ENCODE results near the gene ARMC7. TPM values are rescaled to one million over a fixed set of nuclear protein-coding genes. Genes with fewer than 3 reads are reported as not detected.

The ARMC7 gene
- total and polyA plus RNA-seq, 11 donors = 3.9 to 7.9 (median 5.2) TPM

DNA sequence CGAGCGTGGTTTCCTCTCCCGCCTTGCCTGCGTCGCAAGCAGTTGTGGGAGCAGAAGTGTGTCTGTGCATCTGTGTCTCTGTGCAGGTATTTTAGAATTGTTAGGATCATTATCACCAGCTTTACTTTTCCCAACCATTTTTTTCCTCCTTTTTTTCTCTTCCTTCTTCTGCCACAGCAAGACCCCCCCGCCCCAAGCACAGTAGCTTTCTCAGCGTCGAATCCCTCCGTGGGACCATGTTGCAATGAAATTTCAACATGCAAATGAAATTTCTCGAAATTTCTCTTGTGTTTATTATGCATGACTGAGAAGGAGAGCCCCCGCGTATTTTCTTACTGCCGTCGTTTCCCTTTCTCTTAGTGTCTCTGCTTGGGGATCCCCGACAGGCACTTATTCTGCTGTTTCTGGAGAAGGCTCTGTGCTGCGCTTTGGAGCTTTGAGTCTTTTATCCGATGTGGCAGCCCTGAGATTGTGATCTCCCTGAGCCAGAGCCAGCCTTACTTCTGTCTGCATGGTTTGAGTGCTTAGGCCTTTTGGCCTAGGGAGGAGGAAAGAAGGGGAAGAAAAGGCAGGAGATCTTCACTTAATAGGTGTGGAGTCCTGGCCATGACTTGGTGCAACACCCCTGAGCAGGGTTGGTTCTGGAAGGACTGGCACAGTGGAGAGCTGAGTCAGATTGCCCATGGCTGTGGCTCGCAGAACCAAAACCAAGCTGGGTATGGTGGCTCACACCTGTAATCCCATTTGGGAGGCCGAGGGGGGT, 5.0 kb downstream of the ARMC7 start:
- TF ChIP-seq, protein P1, sequence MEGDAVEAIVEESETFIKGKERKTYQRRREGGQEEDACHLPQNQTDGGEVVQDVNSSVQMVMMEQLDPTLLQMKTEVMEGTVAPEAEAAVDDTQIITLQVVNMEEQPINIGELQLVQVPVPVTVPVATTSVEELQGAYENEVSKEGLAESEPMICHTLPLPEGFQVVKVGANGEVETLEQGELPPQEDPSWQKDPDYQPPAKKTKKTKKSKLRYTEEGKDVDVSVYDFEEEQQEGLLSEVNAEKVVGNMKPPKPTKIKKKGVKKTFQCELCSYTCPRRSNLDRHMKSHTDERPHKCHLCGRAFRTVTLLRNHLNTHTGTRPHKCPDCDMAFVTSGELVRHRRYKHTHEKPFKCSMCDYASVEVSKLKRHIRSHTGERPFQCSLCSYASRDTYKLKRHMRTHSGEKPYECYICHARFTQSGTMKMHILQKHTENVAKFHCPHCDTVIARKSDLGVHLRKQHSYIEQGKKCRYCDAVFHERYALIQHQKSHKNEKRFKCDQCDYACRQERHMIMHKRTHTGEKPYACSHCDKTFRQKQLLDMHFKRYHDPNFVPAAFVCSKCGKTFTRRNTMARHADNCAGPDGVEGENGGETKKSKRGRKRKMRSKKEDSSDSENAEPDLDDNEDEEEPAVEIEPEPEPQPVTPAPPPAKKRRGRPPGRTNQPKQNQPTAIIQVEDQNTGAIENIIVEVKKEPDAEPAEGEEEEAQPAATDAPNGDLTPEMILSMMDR (IDR thresholded peaks at IDR 0.05) = no peak
- TF ChIP-seq POLR2A (IDR thresholded peaks at IDR 0.05) = no peak
- peaks cover 0 to 10% (median 0%) of the 10 kb centered on the region in 9 donors for H3K36me3 ChIP-seq
- intact Hi-C loops (cut with DNase I) = loop anchor here (1.0 to 10.0 kb wide), 15 partner anchors 16 to 300 kb away; partner anchors contain the start of genes NT5C (in 2 of the 10), NUP85 (in 2 of the 10), GRB2 (in 1 of the 10) and SUMO2 (in 1 of the 10)
- peak overlapping the region; percentile 14 to 69 (median 56) for H3K4me3 ChIP-seq
- H3K9me3 ChIP-seq = no peaks in the 10 kb centered on the region
- H3K4me1 ChIP-seq = peaks cover 0 to 45% (median 26%) of the 10 kb centered on the region in 12 donors
- peak overlapping the region; percentile 55 to 93 (median 88) for H3K27ac ChIP-seq
- H3K27me3 ChIP-seq = no peaks in the 10 kb centered on the region
- ATAC-seq (no peak), DNase-seq (no peak)
- WGBS, 4 donors = 38 to 54% (median 45%) methylated on average over 19 of the region's 19 CpGs

DNA sequence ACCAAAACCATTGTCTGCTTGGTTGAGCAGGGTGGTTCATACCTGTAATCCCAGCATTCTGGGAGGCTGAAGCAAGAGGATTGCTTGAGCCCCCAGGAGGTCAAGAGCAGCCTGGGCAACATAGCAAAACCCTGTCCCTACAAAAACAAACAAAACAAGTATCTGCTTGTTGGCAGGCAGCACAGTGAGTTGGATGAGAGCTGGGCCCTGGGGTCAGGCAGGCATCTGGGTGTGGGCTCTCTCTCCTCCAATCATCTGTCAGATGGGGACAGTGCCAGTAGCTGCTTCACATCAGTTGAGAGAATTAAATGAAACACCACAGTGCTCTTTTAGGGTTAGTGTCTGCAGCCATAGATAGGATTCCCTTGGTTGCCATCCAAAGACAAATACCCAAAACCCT, 5.8 kb downstream of the ARMC7 start:
- ATAC-seq (no peak), DNase-seq (no peak)
- no peak for TF ChIP-seq POLR2A (IDR thresholded peaks at IDR 0.05)
- TF ChIP-seq, protein P1 (IDR thresholded peaks at IDR 0.05) = no peak
- peaks cover 0 to 43% (median 23%) of the 10 kb centered on the region in 12 donors for H3K4me1 ChIP-seq
- peaks cover 0 to 11% (median 3%) of the 10 kb centered on the region in 9 donors for H3K36me3 ChIP-seq
- intact Hi-C loops (cut with DNase I) = loop anchor here in 6 of 10 donors (2.0 to 10.0 kb wide), 8 partner anchors 15 to 299 kb away; partner anchors contain the start of genes NT5C (in 1 of the 6) and NUP85 (in 1 of the 6)
- H3K4me3 ChIP-seq = no peak overlapping the region
- peak overlapping the region in 2 of 12 donors; percentile 89 to 93 for H3K27ac ChIP-seq
- H3K9me3 ChIP-seq = no peaks in the 10 kb centered on the region
- no peaks in the 10 kb centered on the region for H3K27me3 ChIP-seq

DNA sequence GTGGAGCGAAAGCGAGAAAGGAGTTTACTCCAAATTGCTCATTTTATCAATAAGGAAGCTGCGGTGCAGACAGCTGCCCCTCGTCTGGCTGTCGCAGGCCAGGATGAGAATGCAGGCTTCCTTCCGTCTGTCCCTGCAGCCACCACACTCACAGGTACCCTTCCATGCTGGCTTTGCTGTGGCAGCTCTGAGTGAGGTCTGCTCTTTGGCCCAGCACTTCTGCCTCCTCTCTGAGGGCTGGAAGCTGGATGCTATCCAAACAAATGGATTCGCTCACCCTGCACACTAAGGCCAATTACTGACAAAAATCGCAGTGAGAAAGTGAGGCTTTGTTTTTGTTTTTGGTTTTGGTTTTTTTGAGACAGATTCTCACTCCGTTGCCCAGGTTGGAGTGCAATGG, 7.0 kb downstream of the ARMC7 start:
- Histone ChIP-seq H3K36me3 (peaks cover 0 to 20% (median 10%) of the 10 kb centered on the region in 9 donors), H3K9me3 (no peaks in the 10 kb centered on the region), H3K4me1 (peaks cover 0 to 34% (median 16%) of the 10 kb centered on the region in 12 donors), H3K4me3 (no peak overlapping the region), H3K27me3 (no peaks in the 10 kb centered on the region), H3K27ac (no peak overlapping the region)
- WGBS, 4 donors = 71 to 79% (median 77%) methylated on average over 6 to 9 of the region's 9 CpGs
- TF ChIP-seq POLR2A (IDR thresholded peaks at IDR 0.05) = no peak
- TF ChIP-seq, protein P1 (IDR thresholded peaks at IDR 0.05) = no peak
- DNase-seq = no peak
- ATAC-seq = no peak
- intact Hi-C loops (cut with DNase I) = loop anchor here in 5 of 10 donors (5.0 to 10.0 kb wide), 5 partner anchors 56 to 298 kb away; partner anchors contain the start of gene NUP85 (in 1 of the 5)

DNA sequence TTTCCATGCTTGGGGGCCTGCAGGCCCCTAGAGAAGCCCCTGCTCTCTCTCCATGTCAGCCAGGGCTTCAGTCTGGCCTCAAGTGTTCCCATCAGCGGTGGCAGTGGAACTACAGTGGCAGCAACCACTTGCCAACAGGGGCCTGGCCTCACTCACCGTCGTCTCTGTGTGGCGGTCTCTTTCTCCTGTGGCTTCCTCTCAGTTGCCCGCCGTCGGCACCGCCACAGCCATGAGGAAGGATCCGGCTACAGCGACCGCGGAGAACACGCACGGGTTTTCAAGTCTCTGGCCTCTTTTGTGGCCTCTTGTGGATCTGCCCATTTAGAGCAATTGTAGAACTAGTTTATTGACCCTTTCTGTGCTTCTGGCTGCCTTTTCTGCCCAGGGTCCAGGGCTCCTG, 8.5 kb downstream of the ARMC7 start:
- Histone ChIP-seq H3K9me3 (no peaks in the 10 kb centered on the region), H3K36me3 (peaks cover 0 to 21% (median 10%) of the 10 kb centered on the region in 9 donors), H3K4me3 (no peak overlapping the region), H3K27ac (no peak overlapping the region), H3K27me3 (no peaks in the 10 kb centered on the region), H3K4me1 (peaks cover 0 to 27% (median 15%) of the 10 kb centered on the region in 12 donors)
- 90 to 94% (median 92%) methylated on average over 12 to 14 of the region's 14 CpGs for WGBS, 4 donors
- DNase-seq = no peak
- intact Hi-C loops (cut with DNase I) = loop anchor here in 5 of 10 donors (5.0 to 10.0 kb wide), 5 partner anchors 54 to 296 kb away; partner anchors contain the start of gene NUP85 (in 1 of the 5)
- ATAC-seq = no peak
- TF ChIP-seq, protein P1 (IDR thresholded peaks at IDR 0.05) = no peak
- TF ChIP-seq POLR2A (IDR thresholded peaks at IDR 0.05) = no peak

Measured in heart left ventricle (tissue), 16 donors.